K562 treated with DMSO at 1 percent for 48 hours (cell line): ENCODE data around the gene ADD3. TPM values are rescaled to one million over a fixed set of nuclear protein-coding genes. Genes with fewer than 3 reads are reported as not detected.

Experiments
- total RNA-seq: library from RNA; unstranded; fragments of 300-600 nt; gene quantifications from 2 replicates; pipeline ENCODE4 v1.2.3, GENCODE V29; 2022; ENCODE audit warnings: low replicate concordance; ENCODE audit errors: extremely low read depth

The ADD3 gene, protein sequence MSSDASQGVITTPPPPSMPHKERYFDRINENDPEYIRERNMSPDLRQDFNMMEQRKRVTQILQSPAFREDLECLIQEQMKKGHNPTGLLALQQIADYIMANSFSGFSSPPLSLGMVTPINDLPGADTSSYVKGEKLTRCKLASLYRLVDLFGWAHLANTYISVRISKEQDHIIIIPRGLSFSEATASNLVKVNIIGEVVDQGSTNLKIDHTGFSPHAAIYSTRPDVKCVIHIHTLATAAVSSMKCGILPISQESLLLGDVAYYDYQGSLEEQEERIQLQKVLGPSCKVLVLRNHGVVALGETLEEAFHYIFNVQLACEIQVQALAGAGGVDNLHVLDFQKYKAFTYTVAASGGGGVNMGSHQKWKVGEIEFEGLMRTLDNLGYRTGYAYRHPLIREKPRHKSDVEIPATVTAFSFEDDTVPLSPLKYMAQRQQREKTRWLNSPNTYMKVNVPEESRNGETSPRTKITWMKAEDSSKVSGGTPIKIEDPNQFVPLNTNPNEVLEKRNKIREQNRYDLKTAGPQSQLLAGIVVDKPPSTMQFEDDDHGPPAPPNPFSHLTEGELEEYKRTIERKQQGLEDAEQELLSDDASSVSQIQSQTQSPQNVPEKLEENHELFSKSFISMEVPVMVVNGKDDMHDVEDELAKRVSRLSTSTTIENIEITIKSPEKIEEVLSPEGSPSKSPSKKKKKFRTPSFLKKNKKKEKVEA
- not detected in 2 replicates for total RNA-seq

DNA sequence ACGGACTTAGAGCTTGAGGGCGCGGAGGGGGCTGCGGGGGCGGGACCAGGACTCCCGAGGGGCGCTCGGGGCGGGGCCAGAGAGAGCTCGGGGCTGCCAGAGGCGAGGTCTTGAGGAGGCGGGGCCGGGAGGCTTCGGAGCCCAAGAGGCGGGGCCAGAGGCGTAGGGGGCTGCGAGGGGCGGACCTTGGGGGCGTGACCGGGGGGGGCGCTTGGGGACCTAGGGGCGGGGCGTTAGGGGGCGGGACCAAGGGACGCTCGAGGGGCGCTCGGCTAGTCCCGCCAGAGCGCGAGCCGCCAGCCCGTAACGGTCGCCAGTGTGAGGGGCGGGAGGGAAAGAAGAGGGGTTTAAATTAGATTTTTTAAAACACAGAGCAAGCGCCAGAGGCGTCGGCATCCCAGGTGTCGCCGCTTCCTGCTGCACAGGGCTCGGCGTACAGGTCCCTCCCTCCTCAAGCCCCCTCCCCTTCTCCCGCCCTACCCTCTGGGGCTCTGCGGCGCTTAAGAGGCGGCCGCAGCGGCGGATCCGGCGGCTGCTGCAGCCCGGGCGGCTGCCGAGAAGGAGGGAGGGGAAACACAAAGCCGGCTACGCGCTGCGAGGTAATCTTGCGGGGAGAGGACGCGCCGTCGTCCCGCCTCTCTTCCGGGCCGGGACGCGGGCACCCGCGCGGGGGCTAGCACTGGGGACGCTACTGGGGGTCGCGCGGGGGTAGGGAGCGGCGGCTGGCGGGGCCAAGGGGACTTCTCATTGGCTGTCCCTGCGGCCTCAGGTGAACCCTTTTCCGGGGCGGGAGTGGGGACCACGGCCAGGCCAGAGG is at the start of gene ADD3:
Gene ADD3 (plus strand): TSS at position 284 of the 817 bp plus-strand sequence. CDS start 92,670 bp downstream, outside the sequence.

Other genes starting within 250 kb of the ADD3 start
- gene XPNPEP1, start 84.5 kb upstream of the ADD3 start, total RNA-seq = not detected in 2 replicates
- not detected in 2 replicates for gene MXI1, start 199.6 kb downstream of the ADD3 start, total RNA-seq